HEK293T (cell line): ENCODE data around the gene TBCC.

Source experiments
- CTCF ChIA-PET: fragments of 350-600 bp; formaldehyde crosslinking; extraction: SDS; loops from one replicate; lab custom pipeline; 2021; ENCODE audit warnings: antibody characterized with exemption, inconsistent platforms; lab: Yijun Ruan, JAX
- POLR2A ChIA-PET: fragments of 350-600 bp; formaldehyde crosslinking; extraction: SDS; loops from one replicate; lab custom pipeline; 2020; ENCODE audit warnings: antibody characterized with exemption, inconsistent platforms; lab: Yijun Ruan, JAX
- DNase-seq: peaks from one replicate; pipeline ENCODE4 v3.0.0; 2012; ENCODE audit warnings: mixed read lengths; ENCODE audit errors: extremely low spot score
- ARNT ChIP-seq: fragments of 450-650 bp; IDR thresholded peaks from 2 replicates; pipeline ENCODE4 v1.6.1; 2017; ENCODE audit warnings: mild to moderate bottlenecking
- BHLHE40 ChIP-seq: fragments of 450-650 bp; IDR thresholded peaks from 2 replicates; pipeline ENCODE4 v1.6.1; 2016; ENCODE audit warnings: mild to moderate bottlenecking, moderate library complexity, borderline replicate concordance
- CTBP1 ChIP-seq: fragments of 450-650 bp; IDR thresholded peaks from 2 replicates; pipeline ENCODE4 v1.6.1; 2016; ENCODE audit warnings: borderline replicate concordance
- ELF4 ChIP-seq: fragments of 450-650 bp; IDR thresholded peaks from 2 replicates; pipeline ENCODE4 v1.6.1; 2017; ENCODE audit warnings: antibody characterized with exemption
- FOXA1 ChIP-seq: fragments of 450-650 bp; IDR thresholded peaks from 2 replicates; pipeline ENCODE4 v1.6.1; 2016; ENCODE audit warnings: mild to moderate bottlenecking
- FOXK2 ChIP-seq: fragments of 450-650 bp; IDR thresholded peaks from 2 replicates; pipeline ENCODE4 v1.6.1; 2016; ENCODE audit warnings: mild to moderate bottlenecking
- FOXM1 ChIP-seq: fragments of 450-650 bp; IDR thresholded peaks from 2 replicates; pipeline ENCODE4 v1.6.1; 2017; ENCODE audit warnings: mild to moderate bottlenecking, borderline replicate concordance
- HDGF ChIP-seq: fragments of 450-650 bp; IDR thresholded peaks from 2 replicates; pipeline ENCODE4 v1.6.1; 2017; ENCODE audit warnings: antibody characterized with exemption, borderline replicate concordance
- L3MBTL2 ChIP-seq: fragments of 450-650 bp; conservative IDR thresholded peaks from 2 replicates; pipeline ENCODE4 v1.6.1; 2016; ENCODE audit warnings: mild to moderate bottlenecking
- LEF1 ChIP-seq: fragments of 450-650 bp; IDR thresholded peaks from 2 replicates; pipeline ENCODE4 v1.6.1; 2017; ENCODE audit warnings: mild to moderate bottlenecking, borderline replicate concordance
- NFRKB ChIP-seq: fragments of 450-650 bp; IDR thresholded peaks from 2 replicates; pipeline ENCODE4 v1.6.1; 2016; ENCODE audit warnings: mild to moderate bottlenecking, moderate library complexity
- PKNOX1 ChIP-seq: fragments of 450-650 bp; IDR thresholded peaks from 2 replicates; pipeline ENCODE4 v1.6.1; 2016
- SP1 ChIP-seq: fragments of 450-650 bp; IDR thresholded peaks from 2 replicates; pipeline ENCODE4 v1.6.1; 2017
- SUZ12 ChIP-seq: fragments of 450-650 bp; IDR thresholded peaks from 2 replicates; pipeline ENCODE4 v1.6.1; 2016; ENCODE audit warnings: mild to moderate bottlenecking
- TARDBP ChIP-seq: fragments of 450-650 bp; IDR thresholded peaks from 2 replicates; pipeline ENCODE4 v1.6.1; 2016
- ZNF384 ChIP-seq: fragments of 450-650 bp; IDR thresholded peaks from 2 replicates; pipeline ENCODE4 v1.6.1; 2016

The TBCC gene

GRCh38 chr6:42764911-42765648 lies 19.2 kb upstream of the TBCC start:
- ChIA-PET POLR2A (interaction anchor here (1.4 to 2.1 kb wide), 2 partner anchors 14 to 17 kb away, joined by 3 to 7 read pairs; partner anchors contain the start of gene BICRAL), CTCF (interaction anchor here (0.6 kb wide), 1 partner anchor 116 kb away, joined by 3 read pairs; no protein-coding TSS in a partner anchor)
- no peak for DNase-seq
- no peak for TF ChIP-seq SUZ12
- no peak for TF ChIP-seq L3MBTL2
- TF ChIP-seq FOXM1 = no peak
- no peak for TF ChIP-seq NFRKB

GRCh38 chr6:42762950-42763349 lies 17.0 kb upstream of the TBCC start:
- CTCF ChIA-PET = no interaction called here
- TF ChIP-seq ARNT = no peak
- TF ChIP-seq BHLHE40 = no peak
- TF ChIP-seq NFRKB = no peak
- no peak for TF ChIP-seq LEF1
- TF ChIP-seq FOXA1 = no peak
- TF ChIP-seq L3MBTL2 = no peak
- no peak for DNase-seq
- POLR2A ChIA-PET = interaction anchor here (0.7 to 2.7 kb wide), 4 partner anchors 14 to 18 kb away, joined by 3 to 12 read pairs (median 5); partner anchors contain the start of gene TBCC

DNA sequence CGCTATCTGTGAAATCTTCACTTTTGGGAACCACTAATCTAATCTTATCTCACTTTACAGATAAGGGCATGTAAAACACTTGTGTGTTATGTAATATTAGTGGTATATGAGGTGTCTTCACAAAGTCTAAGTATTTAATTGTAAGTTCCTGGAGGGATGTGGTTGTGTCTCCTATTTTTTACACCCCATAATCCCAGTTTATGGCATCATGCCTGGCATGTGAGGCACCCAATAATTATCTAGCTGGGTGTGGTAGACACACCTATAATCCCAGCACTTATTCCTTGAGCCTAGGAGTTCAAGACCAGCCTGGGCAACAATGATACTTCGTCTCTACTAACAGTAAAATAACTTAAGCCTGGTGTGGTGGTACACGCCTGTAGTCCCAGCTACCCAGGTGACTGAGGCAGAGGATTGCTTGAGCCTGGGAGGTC lies 16.5 kb upstream of the TBCC start:
- no peak for DNase-seq
- no peak for TF ChIP-seq CTBP1
- no peak for TF ChIP-seq BHLHE40
- TF ChIP-seq LEF1 = no peak
- no peak for TF ChIP-seq L3MBTL2
- TF ChIP-seq TARDBP = no peak
- no peak for TF ChIP-seq ELF4
- TF ChIP-seq PKNOX1 = no peak
- POLR2A ChIA-PET = interaction anchor here (0.7 to 2.7 kb wide), 5 partner anchors 14 to 19 kb away, joined by 3 to 12 read pairs (median 4); partner anchors contain the start of gene TBCC
- CTCF ChIA-PET = no interaction called here

GRCh38 chr6:42761287-42762067 lies 15.6 kb upstream of the TBCC start:
- CTCF ChIA-PET = no interaction called here
- POLR2A ChIA-PET = interaction anchor here (0.8 to 2.7 kb wide), 3 partner anchors 13 to 21 kb away, joined by 3 to 12 read pairs (median 7); partner anchors contain the start of genes BICRAL and TBCC
- no peak for DNase-seq
- TF ChIP-seq LEF1 (no peak), FOXM1 (no peak), HDGF (no peak), ARNT (no peak)

- POLR2A ChIA-PET = interaction anchor here (0.7 to 2.0 kb wide), 5 partner anchors 10 to 26 kb away, joined by 3 to 4 read pairs (median 4); partner anchors contain the start of gene TBCC
- CTCF ChIA-PET = no interaction called here
- no peak for TF ChIP-seq CTBP1
- no peak for TF ChIP-seq TARDBP
- TF ChIP-seq NFRKB = no peak
- no peak for TF ChIP-seq L3MBTL2
- no peak for TF ChIP-seq SUZ12
- no peak for TF ChIP-seq SP1
- no peak for TF ChIP-seq LEF1
- TF ChIP-seq BHLHE40 = no peak
- TF ChIP-seq HDGF = no peak
- TF ChIP-seq ELF4 = no peak
- TF ChIP-seq ZNF384 = no peak
- no peak for TF ChIP-seq FOXK2
- no peak for TF ChIP-seq PKNOX1
- TF ChIP-seq ARNT = no peak
- no peak for TF ChIP-seq FOXM1
- no peak for TF ChIP-seq FOXA1
- no peak for DNase-seq
Measured at GRCh38 chr6:42758756-42759430, 13.0 kb upstream of the TBCC start.

DNA sequence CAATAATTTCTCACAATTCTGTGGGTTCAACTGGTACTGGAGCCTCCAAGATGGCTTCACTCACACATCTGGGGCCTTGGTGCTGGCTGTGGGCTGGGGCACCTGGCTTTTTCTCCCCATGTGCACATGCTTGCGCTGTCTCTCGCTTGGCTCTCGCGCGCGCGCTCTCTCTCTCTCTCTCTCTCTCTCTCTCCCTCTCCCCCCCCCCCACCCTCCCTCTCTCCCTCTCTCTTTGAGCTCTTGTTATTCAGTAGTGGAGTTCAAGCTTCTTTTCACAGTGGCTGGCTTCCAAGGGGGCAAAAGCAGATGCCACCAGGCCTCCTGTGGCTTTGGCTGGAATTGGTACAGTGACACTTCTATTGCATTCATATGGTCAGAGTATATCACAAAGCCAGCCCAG lies 10.8 kb upstream of the TBCC start:
- DNase-seq = no peak
- CTCF ChIA-PET = interaction anchor here (0.6 kb wide), 1 partner anchor 120 kb away, joined by 3 read pairs; no protein-coding TSS in a partner anchor
- POLR2A ChIA-PET = interaction anchor here (0.7 to 1.6 kb wide), 2 partner anchors 10 to 26 kb away, joined by 3 to 4 read pairs; partner anchors contain the start of gene TBCC
- TF ChIP-seq BHLHE40 = no peak
- no peak for TF ChIP-seq ARNT
- TF ChIP-seq FOXM1 = no peak
- TF ChIP-seq TARDBP = no peak
- no peak for TF ChIP-seq ZNF384
- TF ChIP-seq SUZ12 = no peak
- no peak for TF ChIP-seq LEF1
- TF ChIP-seq ELF4 = no peak
- no peak for TF ChIP-seq FOXK2
- no peak for TF ChIP-seq SP1
- no peak for TF ChIP-seq L3MBTL2
- TF ChIP-seq NFRKB = no peak
